Measurements from ENCODE around the gene ZNF862.

DNA sequence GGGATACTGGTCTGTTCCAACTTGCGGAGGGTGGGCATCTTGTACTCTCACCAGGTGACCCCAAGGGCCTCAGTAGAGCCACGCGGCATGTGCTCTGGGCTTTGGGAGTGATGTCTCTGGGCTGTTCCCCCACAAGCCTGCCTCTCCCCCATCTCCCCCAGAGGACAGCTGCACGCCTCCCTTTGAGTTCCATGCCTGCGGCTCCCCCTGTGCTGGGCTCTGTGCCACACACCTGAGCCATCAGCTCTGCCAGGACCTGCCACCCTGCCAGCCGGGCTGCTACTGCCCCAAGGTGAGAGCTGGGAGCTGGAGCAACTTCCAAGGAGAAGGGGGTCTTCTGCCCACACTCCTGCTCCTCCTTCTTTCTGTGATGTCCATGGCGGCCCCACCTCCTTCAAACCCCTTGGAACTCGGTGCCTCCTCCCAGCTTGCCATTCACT lies 15.0 kb upstream of the ZNF862 start:
- TF ChIP-seq, protein P1, sequence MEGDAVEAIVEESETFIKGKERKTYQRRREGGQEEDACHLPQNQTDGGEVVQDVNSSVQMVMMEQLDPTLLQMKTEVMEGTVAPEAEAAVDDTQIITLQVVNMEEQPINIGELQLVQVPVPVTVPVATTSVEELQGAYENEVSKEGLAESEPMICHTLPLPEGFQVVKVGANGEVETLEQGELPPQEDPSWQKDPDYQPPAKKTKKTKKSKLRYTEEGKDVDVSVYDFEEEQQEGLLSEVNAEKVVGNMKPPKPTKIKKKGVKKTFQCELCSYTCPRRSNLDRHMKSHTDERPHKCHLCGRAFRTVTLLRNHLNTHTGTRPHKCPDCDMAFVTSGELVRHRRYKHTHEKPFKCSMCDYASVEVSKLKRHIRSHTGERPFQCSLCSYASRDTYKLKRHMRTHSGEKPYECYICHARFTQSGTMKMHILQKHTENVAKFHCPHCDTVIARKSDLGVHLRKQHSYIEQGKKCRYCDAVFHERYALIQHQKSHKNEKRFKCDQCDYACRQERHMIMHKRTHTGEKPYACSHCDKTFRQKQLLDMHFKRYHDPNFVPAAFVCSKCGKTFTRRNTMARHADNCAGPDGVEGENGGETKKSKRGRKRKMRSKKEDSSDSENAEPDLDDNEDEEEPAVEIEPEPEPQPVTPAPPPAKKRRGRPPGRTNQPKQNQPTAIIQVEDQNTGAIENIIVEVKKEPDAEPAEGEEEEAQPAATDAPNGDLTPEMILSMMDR (IDR thresholded peaks at IDR 0.05) = no peak
- no peak for TF ChIP-seq POLR2A (IDR thresholded peaks at IDR 0.05)

All from Peyer's patch (tissue), 4 donors.